CD4-positive, alpha-beta T cell treated with Interleukin-15 for 1 hour (primary cell): ENCODE data around the gene CPXM2.
"Not testable (repeated sequence)": the region's sequence is repeated elsewhere in the genome, so short reads cannot be mapped to it uniquely, and the experiment has no call there.

ENCODE experiments used
- DNase-seq: peaks from one replicate; pipeline ENCODE4 v3.0.0-alpha.2; 2020

CPXM2 gene

DNA sequence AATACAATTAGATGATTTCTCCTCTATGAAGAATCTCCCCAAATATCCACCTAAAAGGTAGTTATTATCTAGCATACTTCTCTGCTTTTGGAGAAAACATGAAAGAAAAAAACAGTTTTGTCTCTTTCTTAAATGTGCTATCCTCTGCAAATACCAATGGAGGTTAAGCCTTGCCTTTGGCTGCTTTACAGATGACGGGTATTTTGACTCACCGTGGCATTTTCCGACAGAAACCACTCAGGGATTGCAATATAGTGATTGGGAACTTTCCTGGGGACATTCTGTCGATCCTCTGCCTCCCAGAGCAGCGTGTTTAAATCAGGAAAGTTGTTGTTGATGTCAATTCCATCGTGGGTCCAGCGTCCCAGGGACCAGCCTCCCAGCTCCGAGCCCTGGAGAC, 124.8 kb downstream of the CPXM2 start:
- no peak for DNase-seq

DNA sequence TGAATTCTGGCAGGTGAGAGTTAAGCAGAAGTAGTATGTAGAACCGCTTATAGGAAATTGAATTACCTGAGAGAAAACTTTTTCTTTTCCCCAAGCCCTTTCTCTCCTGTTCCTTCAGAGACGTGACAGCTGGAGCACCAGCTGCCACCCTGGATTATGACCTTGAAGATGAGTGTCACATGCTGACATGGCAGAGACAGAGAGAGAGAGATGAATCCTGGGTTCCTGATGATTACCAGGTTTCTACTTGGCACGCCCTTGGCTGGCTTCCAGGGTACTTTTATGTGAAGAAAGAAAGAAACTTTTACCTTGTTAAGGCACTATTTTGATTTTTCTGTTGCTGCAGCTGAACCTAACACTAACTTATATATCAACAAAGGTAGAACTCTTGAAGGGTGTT, 125.6 kb downstream of the CPXM2 start:
- DNase-seq, result no peak

DNA sequence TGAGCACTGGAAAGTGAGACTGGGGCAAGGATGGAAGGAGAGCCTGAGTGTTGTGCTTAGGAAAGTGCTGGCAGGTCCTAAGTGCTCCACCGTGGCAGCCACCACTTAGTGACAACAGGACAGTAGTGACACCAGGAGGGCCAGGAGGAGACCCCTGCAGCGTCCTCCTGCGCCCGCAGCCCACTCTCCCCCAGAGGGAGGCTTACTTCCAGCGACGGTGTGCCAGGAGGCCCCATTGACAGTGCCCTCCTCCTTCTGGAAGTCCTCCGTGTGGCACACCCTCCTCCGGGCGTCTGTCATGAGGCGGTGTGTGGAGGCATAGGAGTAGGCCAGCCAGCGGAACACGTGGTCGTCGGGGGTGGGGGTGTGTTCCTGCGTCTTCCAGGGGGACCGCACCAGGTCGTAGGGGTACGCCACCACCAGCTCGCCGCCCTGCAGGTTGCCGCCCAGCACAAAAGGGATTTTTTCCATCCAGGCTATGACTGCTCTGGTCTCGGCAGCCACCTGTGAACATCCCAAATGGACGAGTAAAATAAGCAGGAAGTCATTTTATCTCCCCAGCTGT, 129.9 kb downstream of the CPXM2 start:
- DNase-seq, result no peak

DNA sequence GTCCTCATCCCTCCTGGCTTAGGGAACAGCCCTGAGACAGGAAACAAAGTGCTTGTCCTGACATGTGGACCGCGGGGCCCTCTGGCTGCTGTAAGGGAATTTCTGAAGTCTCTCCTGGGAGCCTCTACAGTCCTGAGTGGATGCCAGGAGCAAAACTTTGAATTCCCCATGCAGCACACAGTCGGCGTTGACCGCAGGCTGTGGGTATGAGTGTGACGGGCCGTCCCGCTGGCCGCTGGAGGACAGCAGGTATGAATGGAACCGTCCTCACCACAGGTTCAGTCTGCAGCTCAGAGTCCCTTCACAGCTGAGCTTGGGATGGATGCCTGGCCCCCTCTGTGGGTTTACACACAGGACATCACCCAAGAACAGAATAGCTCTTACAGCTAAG, 130.6 kb downstream of the CPXM2 start:
- no peak for DNase-seq

DNA sequence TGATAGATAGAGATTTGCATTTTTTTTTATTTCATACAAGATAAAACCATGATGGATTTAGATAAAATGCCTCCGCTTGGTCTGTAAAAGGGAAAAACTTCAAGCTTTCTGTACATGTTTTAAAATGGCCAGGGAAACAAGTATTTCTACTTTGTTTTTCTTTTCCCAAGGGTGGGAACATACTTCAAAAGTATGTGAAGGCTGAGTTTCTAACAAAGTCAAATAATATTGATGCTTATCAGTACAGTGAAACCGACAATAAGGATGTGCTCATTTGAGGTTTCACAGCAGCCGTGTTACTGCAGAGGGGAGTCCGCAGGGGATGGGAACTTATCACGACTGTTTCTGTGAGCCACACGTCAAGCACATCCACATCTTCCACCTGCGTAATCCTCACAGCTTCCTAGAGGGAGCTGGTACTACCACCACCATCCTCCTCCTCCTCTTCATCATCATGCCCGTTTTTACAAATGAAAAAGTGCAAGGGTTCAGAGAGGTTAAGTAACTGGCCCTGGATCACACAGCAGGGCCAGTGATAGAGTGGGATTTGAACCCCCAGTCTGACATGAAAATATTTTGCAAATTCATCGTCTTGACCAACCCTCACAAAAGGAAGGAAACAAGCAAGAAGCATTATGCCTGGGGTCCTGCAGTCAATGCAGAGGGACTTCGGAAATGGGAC, 131.1 kb downstream of the CPXM2 start:
- DNase-seq, result no peak

DNA sequence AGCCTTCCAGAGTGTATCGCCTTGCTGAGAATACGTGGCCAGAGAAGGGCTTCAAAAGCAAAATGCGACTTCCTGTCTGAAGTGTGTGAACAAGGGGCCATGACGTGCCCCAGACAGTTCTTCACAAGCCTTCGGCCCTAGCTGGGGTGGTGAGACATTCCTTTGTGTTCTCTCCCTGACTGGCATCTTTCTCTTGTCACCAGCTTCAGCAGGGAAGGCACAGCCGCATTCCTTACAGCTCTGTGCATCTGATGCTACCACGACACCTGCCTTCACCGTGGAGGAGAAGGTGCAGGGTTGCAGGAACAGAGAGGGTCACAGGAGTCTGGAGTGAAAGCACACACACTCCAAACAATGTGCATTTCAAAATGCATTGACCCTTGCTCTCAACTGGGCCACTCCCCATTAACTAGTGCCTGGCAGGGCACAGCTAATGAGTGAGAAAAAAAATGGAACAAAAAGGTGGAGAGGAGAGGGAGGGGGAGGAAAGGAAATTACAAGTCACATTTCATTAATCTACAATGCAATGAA, 132.0 kb downstream of the CPXM2 start:
- DNase-seq, result no peak

DNA sequence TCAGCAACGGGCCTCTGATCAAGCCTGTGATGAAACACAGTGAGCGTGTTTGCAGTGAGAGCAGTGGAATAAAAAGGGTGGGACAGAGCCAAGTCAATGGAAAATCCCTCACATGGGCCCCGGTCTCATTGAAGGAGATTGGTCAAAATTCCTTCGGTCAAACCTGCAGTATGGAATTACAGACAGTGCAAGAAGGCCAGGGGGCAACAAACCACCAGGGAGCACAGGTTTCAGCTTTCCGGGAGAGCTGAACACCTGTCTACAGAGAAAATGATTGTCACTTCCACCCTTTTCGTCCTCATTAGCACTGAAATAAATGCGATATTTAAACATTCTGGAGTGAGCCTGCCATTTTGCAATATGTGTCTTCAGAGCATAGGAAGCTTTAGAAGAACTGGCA, 132.6 kb downstream of the CPXM2 start:
- no peak for DNase-seq

DNA sequence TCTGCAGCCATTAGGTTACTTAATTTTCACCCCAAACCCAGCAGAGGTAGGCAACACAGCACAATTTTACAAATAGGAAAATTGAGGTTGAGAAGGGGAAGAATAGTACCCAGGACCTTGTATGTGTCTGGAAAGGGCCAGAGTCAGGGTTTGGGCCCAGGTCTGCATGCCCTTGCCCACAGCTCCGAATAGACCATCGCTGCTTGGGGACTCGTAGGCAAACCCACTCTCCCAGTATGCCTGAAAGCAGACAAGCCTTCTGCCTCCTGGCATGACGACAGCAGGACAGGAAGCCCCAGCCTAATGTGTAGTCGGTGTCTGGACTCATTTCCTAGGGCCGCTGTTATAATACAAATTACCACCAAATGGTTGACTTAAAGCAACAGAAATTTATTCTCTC, 133.8 kb downstream of the CPXM2 start:
- no peak for DNase-seq

DNA sequence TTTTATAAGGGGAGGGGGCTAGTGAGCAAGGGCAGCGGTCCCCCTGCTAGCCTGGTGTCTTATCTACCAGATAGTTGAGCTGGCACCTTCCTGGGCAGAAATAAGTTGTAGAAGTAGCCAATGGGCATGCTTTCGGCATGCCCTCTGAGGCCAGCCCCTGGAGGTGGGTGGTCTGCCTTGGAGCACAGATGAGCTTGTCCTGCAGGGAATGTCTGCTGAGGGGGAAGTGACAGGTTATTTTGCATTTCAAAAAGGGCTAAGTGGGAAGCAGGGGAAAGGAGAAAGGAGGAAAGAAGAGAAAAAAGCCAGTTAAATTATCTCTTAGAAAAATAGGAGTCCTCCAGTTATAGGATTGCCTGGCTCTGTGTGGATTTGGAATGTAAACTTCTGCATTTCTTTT, 136.5 kb downstream of the CPXM2 start:
- DNase-seq, result no peak

DNA sequence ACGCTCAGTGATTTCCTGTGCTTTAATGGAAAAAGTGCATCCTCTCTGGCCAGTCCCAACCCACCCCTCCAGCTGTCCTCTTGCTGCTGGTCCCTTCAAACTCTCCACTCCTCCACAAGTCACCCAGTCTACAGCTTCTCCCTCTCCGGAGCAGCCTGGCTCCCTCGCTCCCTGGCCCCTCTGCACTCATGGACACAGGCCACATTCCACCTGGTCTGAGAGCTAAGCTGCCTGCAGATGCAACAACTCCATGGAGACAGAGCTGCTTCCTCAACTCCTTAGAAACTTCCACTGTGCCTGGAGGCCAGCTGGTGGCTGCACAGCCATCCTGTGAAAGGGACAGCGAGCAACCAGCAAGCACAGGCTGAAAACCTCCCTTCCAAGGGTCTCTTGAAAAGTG, 137.5 kb downstream of the CPXM2 start:
- no peak for DNase-seq

DNA sequence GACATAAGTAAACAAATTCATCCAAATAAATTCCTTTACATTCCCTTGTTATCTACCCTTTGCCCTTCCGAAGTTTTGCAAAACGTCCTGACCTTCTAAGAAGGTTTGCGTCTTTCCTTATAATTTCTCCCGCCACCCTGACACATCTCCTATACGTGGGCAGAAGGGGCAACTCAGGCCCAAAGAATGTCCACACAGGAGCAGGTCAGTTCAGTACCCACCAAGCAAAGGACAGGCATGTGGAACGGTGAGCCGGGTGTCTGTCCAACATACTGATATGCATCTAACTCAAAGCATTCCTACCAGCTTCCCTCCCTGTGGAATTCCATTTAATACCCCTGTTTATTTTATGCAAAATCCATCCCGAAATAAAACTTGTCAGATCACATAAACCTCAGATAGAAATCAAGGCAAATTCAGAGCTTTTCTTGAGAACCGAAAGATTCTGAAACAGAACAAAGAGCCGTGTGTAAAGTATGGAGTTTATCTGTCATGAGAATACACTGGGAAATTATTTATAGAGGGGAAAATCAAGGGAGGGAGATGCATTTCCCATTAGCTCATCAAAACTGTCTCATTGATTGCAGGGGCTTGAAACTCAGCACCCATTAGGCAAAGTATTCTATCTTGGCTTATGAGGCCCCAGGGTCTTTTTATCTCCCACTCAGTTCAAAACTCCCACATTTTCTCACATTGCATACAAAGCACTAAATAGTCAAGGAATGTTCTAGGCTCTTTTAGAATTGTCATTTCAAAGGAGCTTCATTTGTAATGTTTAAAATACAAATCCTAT, 140.1 kb downstream of the CPXM2 start:
- DNase-seq, result no peak

DNA sequence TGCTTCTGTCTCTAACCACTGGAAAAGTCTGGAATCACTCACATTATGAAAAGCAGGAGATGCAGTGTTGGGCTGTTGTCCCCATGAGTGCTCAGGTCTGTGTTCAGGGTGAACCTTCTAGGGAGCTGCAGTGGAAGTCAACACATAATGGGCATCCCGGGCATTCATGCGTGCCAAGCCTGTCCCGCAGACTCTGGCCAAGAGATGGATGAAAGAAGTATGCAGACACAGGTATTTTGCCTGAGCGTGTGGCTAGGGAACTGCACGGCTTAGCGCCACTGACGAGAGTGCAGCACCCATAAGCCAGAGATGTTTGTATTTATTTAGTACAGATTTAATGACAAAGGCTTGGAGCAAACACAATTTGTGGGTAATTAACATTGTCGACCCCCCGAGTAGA, 140.7 kb downstream of the CPXM2 start:
- DNase-seq, result no peak

DNA sequence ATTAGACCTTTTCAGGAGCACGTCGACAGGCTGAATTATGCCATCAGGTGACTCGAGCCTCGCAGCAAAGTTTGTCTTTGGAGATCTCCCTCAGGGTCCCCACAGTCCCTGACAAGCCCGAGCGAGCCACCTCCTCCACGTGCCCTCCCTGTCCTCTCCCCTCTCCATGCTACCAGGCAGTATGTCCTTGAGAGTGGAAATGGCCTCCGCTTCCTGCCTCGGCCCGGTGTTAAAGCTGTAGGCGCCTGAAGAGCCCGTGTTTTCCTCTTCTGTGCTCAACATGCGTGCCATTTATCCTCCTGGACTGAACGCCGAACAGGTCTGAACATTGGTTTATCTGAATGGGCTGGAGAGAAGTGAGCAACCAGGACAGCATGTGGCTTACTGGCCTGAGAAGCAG, 142.9 kb downstream of the CPXM2 start:
- no peak for DNase-seq

DNA sequence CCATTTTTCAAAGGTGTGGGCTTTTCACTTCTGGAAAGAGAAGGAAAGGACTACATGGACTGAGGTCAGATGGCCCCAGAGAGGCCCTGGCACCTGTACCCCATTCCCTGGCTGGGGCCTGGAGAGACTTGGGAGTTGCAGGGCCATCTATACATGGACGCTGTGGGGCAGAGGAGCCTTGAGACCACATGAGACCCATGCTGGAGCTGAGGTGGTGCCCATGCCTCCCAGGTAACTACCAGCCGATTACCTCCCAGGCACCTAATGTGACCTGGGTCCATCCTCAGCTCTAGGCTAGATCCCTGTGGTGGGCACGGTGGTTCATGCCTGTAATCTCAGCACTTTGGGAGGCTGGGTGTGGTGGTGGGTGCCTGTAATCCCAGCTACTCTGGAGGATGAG, 144.2 kb downstream of the CPXM2 start:
- no peak for DNase-seq

DNA sequence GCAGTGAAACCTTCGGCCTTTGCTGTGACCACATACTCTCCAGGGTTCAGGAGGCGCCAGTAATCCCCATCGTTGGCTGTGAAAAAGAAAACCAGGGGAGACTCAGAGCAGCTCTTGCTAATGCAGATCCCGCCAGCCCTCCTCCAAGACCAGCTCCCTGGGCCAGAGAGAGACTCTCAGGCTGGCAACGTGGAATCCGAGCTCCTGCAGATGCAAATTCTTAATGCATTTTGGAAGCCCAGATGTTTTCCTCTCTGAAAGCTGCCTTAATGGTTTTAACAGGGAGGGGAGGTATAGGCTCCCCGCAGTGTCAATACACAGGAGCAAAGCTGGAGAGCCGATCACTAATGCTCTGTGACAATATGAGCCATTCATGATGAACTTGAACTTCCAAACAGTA, 144.7 kb downstream of the CPXM2 start:
- no peak for DNase-seq

DNA sequence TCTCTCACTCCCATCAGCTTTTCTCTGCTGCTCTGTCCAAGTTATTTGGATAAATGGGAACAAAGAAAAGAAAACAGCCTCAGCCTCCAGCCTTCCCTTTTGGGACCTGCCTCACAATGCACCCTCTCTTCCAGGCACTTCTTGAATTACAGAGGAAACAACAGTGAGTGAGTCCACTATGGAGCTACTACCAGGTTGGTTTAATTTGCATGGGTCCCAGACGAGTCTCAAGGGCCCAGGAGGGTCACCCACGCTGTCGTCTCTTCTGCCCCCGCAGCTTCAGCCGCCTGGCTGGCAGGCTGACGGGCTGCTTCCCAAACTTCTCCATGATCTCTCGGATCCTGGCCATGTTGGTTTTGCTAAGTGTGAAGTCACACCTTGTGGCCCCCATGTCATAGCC, 145.1 kb downstream of the CPXM2 start:
- no peak for DNase-seq

DNA sequence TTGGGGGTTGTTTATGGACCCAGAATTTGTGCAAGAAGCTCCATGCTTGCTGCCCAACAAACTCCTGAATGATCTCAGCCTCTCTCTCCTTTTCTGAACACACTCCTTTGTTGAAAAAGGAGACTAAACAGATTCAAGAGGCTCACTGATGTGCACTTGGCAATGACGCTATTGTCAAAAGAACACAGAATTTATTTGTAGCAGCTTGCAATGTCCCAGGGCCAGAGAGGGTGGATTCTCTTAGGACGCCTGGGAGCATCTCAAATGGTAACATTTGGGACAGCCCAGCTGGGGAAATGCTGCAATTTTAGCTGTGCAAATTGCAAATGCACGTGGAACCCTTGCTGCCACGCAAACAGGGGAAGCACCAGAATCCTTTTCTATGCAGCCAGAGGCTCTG, 145.5 kb downstream of the CPXM2 start:
- no peak for DNase-seq

DNA sequence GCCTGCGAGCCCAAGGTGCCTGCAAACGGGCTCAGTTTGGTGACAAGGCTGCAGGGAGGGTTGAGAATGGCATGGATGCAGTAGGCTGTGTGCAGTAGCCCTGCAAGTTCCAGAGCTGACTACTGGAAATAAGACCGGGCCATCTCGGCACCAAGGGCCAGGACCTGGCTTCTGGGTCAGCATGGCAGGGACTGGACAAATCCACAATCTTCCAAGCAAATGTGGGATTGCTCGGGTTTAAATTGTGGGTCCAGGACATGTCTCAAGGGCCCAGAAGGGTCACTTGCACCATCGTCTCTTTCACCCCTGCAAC, 147.4 kb downstream of the CPXM2 start:
- no peak for DNase-seq

DNA sequence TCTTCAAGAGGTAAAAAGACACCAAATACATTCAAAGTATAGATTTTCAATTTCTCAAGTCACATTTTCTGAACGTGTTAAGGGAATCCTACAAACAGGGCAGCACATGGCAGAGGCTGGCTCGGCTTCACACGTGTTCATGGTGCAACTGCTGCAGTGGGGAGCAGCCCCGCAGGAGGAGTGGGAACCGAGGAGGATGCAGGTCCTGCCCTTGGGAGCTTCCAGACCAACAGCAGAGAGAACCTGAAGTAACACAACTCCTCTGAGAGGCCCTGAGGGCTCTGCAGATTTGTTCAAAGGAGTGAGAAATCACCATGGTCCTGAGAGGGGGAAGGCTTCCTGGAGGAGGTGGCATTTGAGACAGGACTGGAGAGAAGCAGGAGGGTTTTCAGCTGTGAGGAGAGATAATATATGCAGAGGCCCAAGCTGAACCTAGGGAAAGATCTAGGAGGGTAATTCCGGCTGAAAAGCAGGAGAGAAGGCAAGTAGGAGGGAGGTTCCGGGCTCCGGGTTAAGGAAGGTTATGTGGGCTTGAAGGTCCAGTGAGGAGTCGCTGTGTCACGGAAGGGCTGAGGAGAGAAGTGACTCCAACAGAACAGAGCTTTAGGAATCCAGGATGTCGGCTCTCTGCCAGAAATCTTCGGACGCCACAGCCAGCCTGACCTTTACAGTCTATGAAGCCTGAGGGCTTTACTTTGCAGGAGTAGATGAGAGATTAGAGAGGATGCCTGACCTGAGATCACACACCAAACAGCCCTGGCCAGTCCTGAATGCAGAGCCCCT, 148.0 kb downstream of the CPXM2 start:
- no peak for DNase-seq

DNA sequence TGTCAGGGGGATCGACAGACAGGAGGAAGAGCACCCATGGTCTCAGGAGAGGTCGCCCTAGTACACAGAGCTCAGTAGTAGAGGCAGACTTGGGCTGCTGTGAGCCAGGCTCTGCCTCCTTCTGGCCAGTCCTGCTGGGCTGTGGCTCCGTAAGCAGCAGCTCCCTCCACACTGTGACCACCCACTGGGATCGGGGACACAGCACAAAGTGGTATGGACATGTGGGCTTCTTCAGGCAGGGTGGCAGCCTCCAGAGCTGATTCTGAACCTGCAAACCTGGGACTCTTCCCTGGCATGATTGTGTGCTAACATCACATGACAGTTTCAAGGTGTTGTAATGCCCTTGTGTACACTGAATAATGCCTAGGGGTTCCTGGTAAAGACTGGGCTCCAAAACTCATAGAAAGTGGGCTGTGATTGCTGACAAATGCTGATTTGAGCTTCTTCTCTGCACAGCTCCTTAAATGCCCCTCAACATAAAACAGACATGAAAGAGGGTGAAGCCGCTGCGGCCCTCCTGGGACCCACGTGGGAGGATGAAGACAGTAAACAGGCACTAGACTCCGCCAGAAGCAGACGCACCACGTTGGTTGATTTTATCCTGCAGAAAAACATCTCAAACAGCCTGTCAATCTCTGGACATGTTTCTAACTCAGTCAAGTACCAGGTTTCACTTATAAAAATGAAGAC, 148.7 kb downstream of the CPXM2 start:
- DNase-seq, result no peak

DNA sequence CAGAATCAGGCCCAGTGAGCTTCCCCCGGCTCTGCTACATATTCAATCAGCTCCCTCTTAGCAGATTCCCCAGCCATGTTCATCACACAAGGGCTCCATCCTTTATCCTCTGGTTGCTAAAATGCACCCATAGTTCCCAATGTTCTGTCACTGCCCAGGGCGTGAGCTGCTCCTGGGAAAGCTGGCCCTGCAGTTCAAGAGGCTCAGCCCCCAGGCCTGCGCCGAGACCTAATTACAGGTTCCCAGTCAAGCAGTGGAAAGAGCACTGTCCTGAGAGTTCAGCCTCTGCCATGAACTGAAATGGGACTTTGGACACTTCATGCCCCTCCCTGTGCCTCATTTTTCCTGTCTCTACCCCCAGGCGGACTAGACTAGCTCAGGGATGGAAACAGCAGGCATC, 149.9 kb downstream of the CPXM2 start:
- DNase-seq, result no peak

DNA sequence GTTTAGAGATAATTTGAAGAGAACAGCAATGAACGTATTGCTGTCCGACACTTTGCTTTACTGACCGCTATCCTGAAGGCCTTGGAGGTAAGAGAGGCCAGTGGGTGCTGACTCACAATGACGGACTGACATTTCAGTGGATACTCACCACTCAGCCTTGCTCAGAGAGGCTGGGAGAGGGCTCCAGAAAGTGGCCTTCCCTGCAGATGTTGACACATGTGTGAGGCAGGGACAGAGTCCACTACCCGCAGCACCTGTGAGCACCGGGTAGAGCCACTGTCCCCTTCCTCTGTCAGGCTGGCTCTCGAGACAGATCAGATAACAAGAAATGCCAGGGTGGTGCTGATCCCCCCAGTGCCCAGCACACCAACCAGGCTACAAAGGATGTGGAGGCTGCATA, 150.5 kb downstream of the CPXM2 start:
- DNase-seq, result no peak

DNA sequence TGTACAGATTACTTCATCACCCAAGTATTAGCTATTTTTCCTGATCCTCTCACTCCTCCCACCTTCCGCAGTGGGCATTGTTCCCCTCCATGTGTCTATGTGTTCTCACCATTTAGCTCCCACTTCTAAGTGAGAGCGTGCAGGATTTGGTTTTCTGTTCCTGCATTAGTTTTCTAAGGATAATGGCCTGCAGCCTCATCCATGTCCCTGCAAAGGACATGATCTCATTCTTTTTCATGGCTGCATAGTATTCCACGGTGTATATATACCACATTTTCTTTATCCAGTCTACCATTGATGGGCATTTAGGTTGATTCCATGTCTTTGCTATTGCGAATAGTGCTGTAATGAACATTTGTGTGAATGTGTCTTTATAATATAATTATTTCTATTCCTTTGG, 154.7 kb downstream of the CPXM2 start:
- not testable (repeated sequence) for DNase-seq
